ENCODE data around the gene OR10A2.
"Not testable (repeated sequence)": the region's sequence is repeated elsewhere in the genome, so short reads cannot be mapped to it uniquely, and the experiment has no call there.

The OR10A2 gene

GRCh38 chr11:6864438-6864837 lies 1.6 kb downstream of the OR10A2 start:
- Histone ChIP-seq H3K4me3 (replicated peaks; ENCODE audit: low read depth, low read length) (no peak overlapping the region), H3K27me3 (replicated peaks; ENCODE audit: control insufficient read depth, insufficient read depth, low read length) (no peaks in the 10 kb centered on the region), H3K36me3 (ENCODE audit: control insufficient read depth, insufficient read depth, low read length) (no peaks in the 10 kb centered on the region)
- no peak for DNase-seq (ENCODE audit: extremely low read depth, insufficient read length)
- TF ChIP-seq, protein P1, sequence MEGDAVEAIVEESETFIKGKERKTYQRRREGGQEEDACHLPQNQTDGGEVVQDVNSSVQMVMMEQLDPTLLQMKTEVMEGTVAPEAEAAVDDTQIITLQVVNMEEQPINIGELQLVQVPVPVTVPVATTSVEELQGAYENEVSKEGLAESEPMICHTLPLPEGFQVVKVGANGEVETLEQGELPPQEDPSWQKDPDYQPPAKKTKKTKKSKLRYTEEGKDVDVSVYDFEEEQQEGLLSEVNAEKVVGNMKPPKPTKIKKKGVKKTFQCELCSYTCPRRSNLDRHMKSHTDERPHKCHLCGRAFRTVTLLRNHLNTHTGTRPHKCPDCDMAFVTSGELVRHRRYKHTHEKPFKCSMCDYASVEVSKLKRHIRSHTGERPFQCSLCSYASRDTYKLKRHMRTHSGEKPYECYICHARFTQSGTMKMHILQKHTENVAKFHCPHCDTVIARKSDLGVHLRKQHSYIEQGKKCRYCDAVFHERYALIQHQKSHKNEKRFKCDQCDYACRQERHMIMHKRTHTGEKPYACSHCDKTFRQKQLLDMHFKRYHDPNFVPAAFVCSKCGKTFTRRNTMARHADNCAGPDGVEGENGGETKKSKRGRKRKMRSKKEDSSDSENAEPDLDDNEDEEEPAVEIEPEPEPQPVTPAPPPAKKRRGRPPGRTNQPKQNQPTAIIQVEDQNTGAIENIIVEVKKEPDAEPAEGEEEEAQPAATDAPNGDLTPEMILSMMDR (IDR thresholded peaks at IDR 0.05; ENCODE audit: insufficient read depth, low read length, poor library complexity, severe bottlenecking) = no peak

DNA sequence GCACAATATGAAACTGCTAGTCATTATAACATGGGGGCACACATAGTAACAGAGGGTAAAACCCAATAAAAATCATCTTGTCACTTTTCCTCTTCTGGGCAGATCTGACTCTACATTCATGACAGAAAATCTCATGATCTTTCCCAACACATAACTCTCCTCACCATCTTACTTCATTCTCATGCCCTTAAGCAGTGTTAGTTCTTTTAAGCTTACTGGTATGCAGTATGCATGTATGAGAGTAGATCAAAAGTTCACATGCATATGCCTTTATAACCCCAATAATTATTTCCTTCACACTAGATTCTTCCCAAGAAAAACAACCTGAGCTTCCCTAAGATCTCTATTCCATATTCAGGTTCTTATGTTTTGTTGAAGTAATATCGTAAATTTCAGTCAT lies 8.4 kb downstream of the OR10A2 start:
- Histone ChIP-seq H3K36me3 (ENCODE audit: control insufficient read depth, insufficient read depth, low read length) (no peaks in the 10 kb centered on the region), H3K4me3 (replicated peaks; ENCODE audit: low read depth, low read length) (no peak overlapping the region), H3K27me3 (replicated peaks; ENCODE audit: control insufficient read depth, insufficient read depth, low read length) (no peaks in the 10 kb centered on the region)
- DNase-seq (ENCODE audit: extremely low read depth, insufficient read length) = no peak
- TF ChIP-seq, protein P1 (IDR thresholded peaks at IDR 0.05; ENCODE audit: insufficient read depth, low read length, poor library complexity, severe bottlenecking) = no peak

DNA sequence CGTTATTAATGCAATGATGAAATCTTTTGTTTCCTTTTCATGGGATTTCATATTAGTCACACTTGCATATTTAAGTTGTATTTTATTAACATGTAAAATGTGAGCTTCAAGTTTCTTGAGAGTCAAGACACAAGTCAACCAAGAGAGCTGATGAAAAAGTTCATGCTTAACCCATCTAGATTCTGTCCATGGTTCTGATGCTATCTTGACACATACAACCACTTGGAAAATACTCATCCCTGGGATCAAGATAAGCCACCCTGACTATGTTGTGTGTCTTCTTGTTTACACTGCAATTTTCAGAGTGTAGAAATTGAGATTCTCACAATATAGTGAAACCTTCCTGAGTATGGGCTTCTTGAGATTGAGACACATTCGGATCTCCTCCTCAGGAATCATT lies 12.9 kb downstream of the OR10A2 start:
- Histone ChIP-seq H3K4me3 (replicated peaks; ENCODE audit: low read depth, low read length) (no peak overlapping the region), H3K27me3 (replicated peaks; ENCODE audit: control insufficient read depth, insufficient read depth, low read length) (no peaks in the 10 kb centered on the region), H3K36me3 (ENCODE audit: control insufficient read depth, insufficient read depth, low read length) (no peaks in the 10 kb centered on the region)
- DNase-seq (ENCODE audit: extremely low read depth, insufficient read length) = no peak
- TF ChIP-seq, protein P1 (IDR thresholded peaks at IDR 0.05; ENCODE audit: insufficient read depth, low read length, poor library complexity, severe bottlenecking) = no peak

DNA sequence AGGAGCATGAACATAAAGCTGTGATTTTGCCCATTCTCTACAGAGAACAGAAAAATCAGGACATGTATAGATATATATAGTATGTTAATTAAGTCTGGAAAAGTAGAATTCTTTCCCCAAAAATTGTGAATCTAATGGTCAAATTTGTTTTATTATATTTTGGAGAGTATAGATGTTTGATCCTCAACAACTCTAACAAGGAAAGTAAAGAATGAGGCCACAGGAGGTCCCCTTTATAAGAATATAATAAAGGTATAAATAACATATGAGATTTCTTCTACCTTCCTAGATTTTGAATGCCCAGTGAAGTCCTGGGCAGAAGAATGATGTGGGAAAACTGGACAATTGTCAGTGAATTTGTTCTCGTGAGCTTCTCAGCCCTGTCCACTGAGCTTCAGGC lies 13.5 kb downstream of the OR10A2 start, which contains the start of gene OR10A4:
TSS of gene OR10A4 (plus strand) at position 301 of the 400 bp plus-strand sequence. CDS start at position 324, 23 bp downstream.
- Histone ChIP-seq H3K4me3 (replicated peaks; ENCODE audit: low read depth, low read length) (no peak within 1 kb of the TSS), H3K27me3 (replicated peaks; ENCODE audit: control insufficient read depth, insufficient read depth, low read length) (no peaks in the 10 kb centered on the region), H3K36me3 (ENCODE audit: control insufficient read depth, insufficient read depth, low read length) (no peaks in the 10 kb centered on the region)
- TF ChIP-seq, protein P1 (IDR thresholded peaks at IDR 0.05; ENCODE audit: insufficient read depth, low read length, poor library complexity, severe bottlenecking) = no peak
- DNase-seq (ENCODE audit: extremely low read depth, insufficient read length) = no peak

DNA sequence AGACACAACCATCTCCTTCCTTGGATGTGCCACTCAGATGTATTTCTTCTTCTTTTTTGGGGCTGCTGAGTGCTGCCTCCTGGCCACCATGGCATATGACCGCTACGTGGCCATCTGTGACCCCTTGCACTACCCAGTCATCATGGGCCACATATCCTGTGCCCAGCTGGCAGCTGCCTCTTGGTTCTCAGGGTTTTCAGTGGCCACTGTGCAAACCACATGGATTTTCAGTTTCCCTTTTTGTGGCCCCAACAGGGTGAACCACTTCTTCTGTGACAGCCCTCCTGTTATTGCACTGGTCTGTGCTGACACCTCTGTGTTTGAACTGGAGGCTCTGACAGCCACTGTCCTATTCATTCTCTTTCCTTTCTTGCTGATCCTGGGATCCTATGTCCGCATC lies 14.1 kb downstream of the OR10A2 start:
- DNase-seq (ENCODE audit: extremely low read depth, insufficient read length) = peak; percentile 7
- no peak overlapping the region for H3K4me3 ChIP-seq (replicated peaks; ENCODE audit: low read depth, low read length)
- TF ChIP-seq, protein P1 (IDR thresholded peaks at IDR 0.05; ENCODE audit: insufficient read depth, low read length, poor library complexity, severe bottlenecking) = no peak
- H3K27me3 ChIP-seq (replicated peaks; ENCODE audit: control insufficient read depth, insufficient read depth, low read length) = no peaks in the 10 kb centered on the region
- H3K36me3 ChIP-seq (ENCODE audit: control insufficient read depth, insufficient read depth, low read length) = no peaks in the 10 kb centered on the region

DNA sequence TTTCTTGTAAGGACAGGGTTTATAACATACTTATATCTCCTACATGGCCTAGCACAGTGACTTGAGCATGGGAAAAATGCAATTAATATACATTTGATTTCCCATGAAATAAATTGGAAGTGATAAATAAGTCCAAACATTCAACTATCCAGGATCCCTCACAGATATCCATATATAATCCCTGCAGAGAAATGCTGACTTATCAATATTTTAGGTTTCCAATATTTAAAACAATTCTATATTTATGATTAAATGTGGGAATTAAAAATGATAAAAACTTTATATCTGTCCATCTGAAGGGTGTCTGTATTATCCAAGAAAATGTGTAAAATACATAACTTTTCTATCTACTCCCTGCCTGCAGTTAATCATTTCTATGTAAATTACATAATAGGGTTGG lies 19.9 kb downstream of the OR10A2 start:
- no peaks in the 10 kb centered on the region for H3K36me3 ChIP-seq (ENCODE audit: control insufficient read depth, insufficient read depth, low read length)
- no peak for DNase-seq (ENCODE audit: extremely low read depth, insufficient read length)
- no peak overlapping the region for H3K4me3 ChIP-seq (replicated peaks; ENCODE audit: low read depth, low read length)
- H3K27me3 ChIP-seq (replicated peaks; ENCODE audit: control insufficient read depth, insufficient read depth, low read length) = no peaks in the 10 kb centered on the region; the same call in 1 of the 2 replicates
- TF ChIP-seq, protein P1 (IDR thresholded peaks at IDR 0.05; ENCODE audit: insufficient read depth, low read length, poor library complexity, severe bottlenecking) = no peak

GRCh38 chr11:6887711-6888110 lies 24.9 kb downstream of the OR10A2 start:
- H3K4me3 ChIP-seq (replicated peaks; ENCODE audit: low read depth, low read length); DNase-seq (ENCODE audit: extremely low read depth, insufficient read length); H3K27me3 ChIP-seq (replicated peaks; ENCODE audit: control insufficient read depth, insufficient read depth, low read length); H3K36me3 ChIP-seq (ENCODE audit: control insufficient read depth, insufficient read depth, low read length): not testable (repeated sequence)

Data from GM06990 (cell line).